A673 (cell line): ENCODE measurements around the gene WNT8B. TPM values are rescaled to one million over a fixed set of nuclear protein-coding genes. Genes with fewer than 3 reads are reported as not detected.

ENCODE experiments used
- BruUV-seq: library from RNA; stranded (reverse); fragments of 400-500 nt; replicated peaks from 2 replicates; lab custom pipeline; 2021; lab: Mats Ljungman, UMichigan
- CTCF ChIA-PET: fragments of 300-600 bp; sonication (Branson Sonifier 250); formaldehyde crosslinking; loops from one replicate; lab custom pipeline; 2022; ENCODE audit warnings: antibody characterized with exemption; lab: Charles Lee
- POLR2A ChIA-PET: fragments of 300-600 bp; sonication (Branson Sonifier 250); formaldehyde crosslinking; loops from one replicate; lab custom pipeline; 2022; ENCODE audit warnings: antibody characterized with exemption; ENCODE audit not compliant: low non-redundant PET; lab: Charles Lee
- DNase-seq: peaks from one replicate; pipeline ENCODE4 v3.0.0-alpha.2; 2015; ENCODE audit warnings: low spot score
- H3K27ac ChIP-seq: fragments of 200-600 bp; sonication (generic); 2 replicates; pipeline ENCODE4 v1.5.1; 2016; ENCODE audit warnings: mixed run types, low read depth, mild to moderate bottlenecking, mixed read lengths, antibody characterized with exemption, low read length; ENCODE audit not compliant: poor library complexity, severe bottlenecking
- H3K27me3 ChIP-seq: fragments of 200-600 bp; sonication (generic); replicated peaks from 2 replicates; pipeline ENCODE4 v1.6.1; 2017; ENCODE audit warnings: mixed run types, low read depth, mild to moderate bottlenecking, mixed read lengths, antibody characterized with exemption, low read length; ENCODE audit not compliant: insufficient read depth, poor library complexity
- H3K36me3 ChIP-seq: fragments of 200-600 bp; sonication (generic); 2 replicates; pipeline ENCODE4 v1.6.1; 2016; ENCODE audit warnings: mixed run types, mild to moderate bottlenecking, mixed read lengths, antibody characterized with exemption, low read length; ENCODE audit not compliant: insufficient read depth, poor library complexity, severe bottlenecking
- H3K4me1 ChIP-seq: fragments of 200-600 bp; sonication (generic); 2 replicates; pipeline ENCODE4 v1.6.1; 2017; ENCODE audit warnings: mixed run types, mild to moderate bottlenecking, mixed read lengths, antibody characterized with exemption, low read length; ENCODE audit not compliant: insufficient read depth, poor library complexity, severe bottlenecking
- H3K4me3 ChIP-seq: fragments of 200-600 bp; sonication (generic); 2 replicates; pipeline ENCODE4 v1.5.1; 2016; ENCODE audit warnings: low read depth, mixed run types, mild to moderate bottlenecking, mixed read lengths, low read length; ENCODE audit not compliant: poor library complexity, severe bottlenecking
- H3K9me3 ChIP-seq: fragments of 200-600 bp; sonication (generic); 2 replicates; pipeline ENCODE4 v1.6.1; 2016; ENCODE audit warnings: mixed run types, low read depth, mild to moderate bottlenecking, mixed read lengths, antibody characterized with exemption, low read length; ENCODE audit not compliant: poor library complexity, severe bottlenecking
- EZH2 ChIP-seq: fragments of 200-600 bp; sonication (generic); IDR thresholded peaks from 2 replicates; pipeline ENCODE4 v1.6.1; 2017; ENCODE audit warnings: borderline replicate concordance, low read depth, mild to moderate bottlenecking, mixed read lengths, antibody characterized with exemption, low read length; ENCODE audit not compliant: poor library complexity, severe bottlenecking
- intact Hi-C: fragments of 100-400 bp; cut with micrococcal nuclease; formaldehyde crosslinking; loops from one replicate; pipeline ENCODE4 v1.10.0; 2022; ENCODE audit not compliant: unreplicated experiment
- total RNA-seq: library from RNA; stranded (reverse); gene quantifications from 2 replicates; pipeline ENCODE4 v1.2.3, GENCODE V29; 2021
- TF ChIP-seq, protein P1 (sequence below): fragments of 300-800, 200-600 bp; sonication (generic); conservative IDR thresholded peaks from 2 replicates; pipeline ENCODE4 v1.5.1; 2017; ENCODE audit warnings: low read depth, mild to moderate bottlenecking, antibody characterized with exemption, low read length, moderate library complexity, mixed read lengths

Gene WNT8B
- total RNA-seq, 1 experiment from 2014 or later: not detected

- BruUV-seq: no TSS peak
- TF ChIP-seq, protein P1, sequence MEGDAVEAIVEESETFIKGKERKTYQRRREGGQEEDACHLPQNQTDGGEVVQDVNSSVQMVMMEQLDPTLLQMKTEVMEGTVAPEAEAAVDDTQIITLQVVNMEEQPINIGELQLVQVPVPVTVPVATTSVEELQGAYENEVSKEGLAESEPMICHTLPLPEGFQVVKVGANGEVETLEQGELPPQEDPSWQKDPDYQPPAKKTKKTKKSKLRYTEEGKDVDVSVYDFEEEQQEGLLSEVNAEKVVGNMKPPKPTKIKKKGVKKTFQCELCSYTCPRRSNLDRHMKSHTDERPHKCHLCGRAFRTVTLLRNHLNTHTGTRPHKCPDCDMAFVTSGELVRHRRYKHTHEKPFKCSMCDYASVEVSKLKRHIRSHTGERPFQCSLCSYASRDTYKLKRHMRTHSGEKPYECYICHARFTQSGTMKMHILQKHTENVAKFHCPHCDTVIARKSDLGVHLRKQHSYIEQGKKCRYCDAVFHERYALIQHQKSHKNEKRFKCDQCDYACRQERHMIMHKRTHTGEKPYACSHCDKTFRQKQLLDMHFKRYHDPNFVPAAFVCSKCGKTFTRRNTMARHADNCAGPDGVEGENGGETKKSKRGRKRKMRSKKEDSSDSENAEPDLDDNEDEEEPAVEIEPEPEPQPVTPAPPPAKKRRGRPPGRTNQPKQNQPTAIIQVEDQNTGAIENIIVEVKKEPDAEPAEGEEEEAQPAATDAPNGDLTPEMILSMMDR: no peak
- no peak for TF ChIP-seq EZH2
- POLR2A ChIA-PET: no interaction called here
Observed at GRCh38 chr10:100427374-100427773, 35.4 kb upstream of the WNT8B start.

GRCh38 chr10:100433253-100434240 is 29.3 kb upstream of the WNT8B start:
- H3K9me3 ChIP-seq: no peaks in the 10 kb centered on the region
- peak; percentile 96 for DNase-seq
- H3K4me3 ChIP-seq: no peak overlapping the region
- H3K27me3 ChIP-seq: no peaks in the 10 kb centered on the region
- no TSS peak for BruUV-seq
- TF ChIP-seq, protein P1: peak; percentile 100
- no peak for TF ChIP-seq EZH2
- H3K4me1 ChIP-seq: no peaks in the 10 kb centered on the region
- H3K36me3 ChIP-seq: no peaks in the 10 kb centered on the region
- no peak overlapping the region for H3K27ac ChIP-seq
- intact Hi-C loops: loop anchor here (1.0 to 10.0 kb wide), 6 partner anchors 75 to 586 kb away; no protein-coding TSS in a partner anchor
- POLR2A ChIA-PET: interaction anchor here (0.6 kb wide), 1 partner anchor 87 kb away, joined by 7 read pairs; the partner anchor contains the start of gene SCD
- CTCF ChIA-PET: interaction anchor here (0.6 to 1.7 kb wide), 4 partner anchors 75 to 93 kb away, joined by 3 to 19 read pairs (median 6); no protein-coding TSS in a partner anchor

More at GRCh38 chr10:100427374-100427773, 35.4 kb upstream of the WNT8B start:
- Histone ChIP-seq H3K36me3 (no peaks in the 10 kb centered on the region), H3K9me3 (no peaks in the 10 kb centered on the region), H3K4me1 (no peaks in the 10 kb centered on the region), H3K27ac (no peak overlapping the region), H3K4me3 (no peak overlapping the region), H3K27me3 (no peaks in the 10 kb centered on the region)
- CTCF ChIA-PET: no interaction called here
- no peak for DNase-seq
- intact Hi-C loops: no loop called here

GRCh38 chr10:100436255-100436654 is 26.6 kb upstream of the WNT8B start:
- ChIA-PET CTCF (interaction anchor here (0.7 kb wide), 2 partner anchors 75 to 82 kb away, joined by 4 to 8 read pairs; no protein-coding TSS in a partner anchor), POLR2A (no interaction called here)
- no peaks in the 10 kb centered on the region for H3K27me3 ChIP-seq
- no peak overlapping the region for H3K27ac ChIP-seq
- BruUV-seq: no TSS peak
- TF ChIP-seq, protein P1: no peak
- no peak for TF ChIP-seq EZH2
- no peaks in the 10 kb centered on the region for H3K36me3 ChIP-seq
- DNase-seq: no peak
- intact Hi-C loops: loop anchor here (10.0 kb wide), 1 partner anchor 439 kb away; no protein-coding TSS in a partner anchor
- no peaks in the 10 kb centered on the region for H3K4me1 ChIP-seq
- H3K9me3 ChIP-seq: no peaks in the 10 kb centered on the region
- H3K4me3 ChIP-seq: no peak overlapping the region
